Measurements from ENCODE around the gene ANXA2.

Gene ANXA2

DNA sequence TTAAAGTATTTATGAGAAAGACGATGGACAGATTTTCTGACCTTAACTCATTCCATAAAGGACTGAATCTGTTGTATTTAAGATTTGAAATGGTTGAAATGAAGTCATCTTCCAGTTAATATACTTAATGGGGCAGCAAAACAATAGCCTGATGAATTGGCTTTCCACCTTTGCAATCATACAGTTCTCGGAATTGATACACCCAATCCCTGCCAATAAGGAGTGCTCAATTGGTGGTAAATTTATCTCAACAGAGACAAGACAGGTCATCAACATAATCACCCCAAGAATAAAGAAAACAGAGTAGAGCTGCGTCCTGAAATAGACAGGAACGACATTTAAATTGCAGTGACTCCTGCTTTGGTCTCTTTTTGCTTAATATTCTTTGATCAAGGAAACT lies 11.2 kb downstream of the ANXA2 start:
- DNase-seq = no peak

DNA sequence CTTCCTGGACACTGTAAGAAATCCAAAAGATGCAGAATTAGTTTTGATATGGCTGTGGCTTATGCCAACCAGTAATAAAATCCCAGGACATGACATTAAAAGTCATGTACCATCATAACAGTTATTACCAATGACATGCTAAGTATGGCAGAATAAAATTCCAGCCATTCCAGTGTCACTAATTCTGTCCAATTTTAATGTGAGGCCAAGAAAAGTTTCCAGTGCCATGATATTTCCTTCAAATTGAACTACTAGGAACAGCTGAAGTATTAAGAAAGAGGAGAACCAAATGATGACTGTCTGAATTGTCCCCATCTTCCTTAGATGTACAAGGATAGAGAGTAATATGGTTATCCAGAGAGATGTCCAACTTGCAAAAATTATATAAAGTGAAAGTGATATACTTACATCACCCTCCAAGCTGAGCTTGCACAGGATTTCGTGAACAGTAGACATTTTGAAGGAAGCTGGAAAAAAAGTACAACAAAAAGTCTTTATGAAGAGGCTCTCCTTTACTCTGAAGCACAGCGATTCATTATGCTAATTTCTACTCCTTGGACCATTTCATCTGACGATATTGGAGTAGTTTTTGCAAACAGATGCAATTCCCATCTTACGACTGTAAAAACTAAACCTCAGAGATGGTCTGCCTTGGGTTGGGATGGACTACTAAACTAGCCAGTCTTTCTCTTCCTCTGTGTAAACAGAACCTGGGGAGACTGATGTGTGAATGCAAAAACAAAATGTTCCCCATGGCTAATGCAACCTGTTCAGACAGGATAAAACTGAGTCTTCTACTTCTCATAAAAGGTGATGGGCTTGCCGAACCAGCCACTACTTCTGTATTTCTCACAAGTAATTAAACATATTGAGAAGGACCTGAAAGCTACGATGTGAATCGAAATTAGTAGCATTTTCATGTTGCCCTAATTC lies 11.9 kb downstream of the ANXA2 start:
- no peak for DNase-seq

DNA sequence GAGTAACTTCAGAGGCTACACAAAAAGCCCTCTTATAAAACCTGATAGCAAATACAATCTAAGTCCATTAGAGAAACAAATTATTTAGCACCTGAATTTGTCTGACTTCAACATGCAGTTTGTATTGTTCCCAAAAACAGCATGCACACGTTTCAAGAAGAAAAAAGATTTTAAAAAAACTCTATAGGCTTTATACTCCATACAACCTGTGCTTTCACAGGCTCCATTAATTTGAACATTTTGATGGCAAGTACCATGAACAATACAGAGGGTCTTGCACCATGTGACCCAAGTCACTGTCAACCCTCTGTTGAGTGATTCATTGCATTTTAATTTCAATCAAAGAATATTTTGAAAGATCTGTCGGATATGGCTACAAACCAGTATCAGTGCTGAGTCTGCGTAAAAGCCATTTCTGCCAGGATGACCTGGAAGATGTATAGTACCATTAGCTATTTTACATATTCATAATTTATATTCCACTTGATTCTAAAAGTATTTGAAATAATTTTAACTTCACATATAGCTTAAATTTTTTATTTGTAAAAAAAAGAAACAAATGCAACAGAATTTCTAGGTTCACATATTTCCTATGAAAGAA lies 13.2 kb downstream of the ANXA2 start:
- no peak for DNase-seq

DNA sequence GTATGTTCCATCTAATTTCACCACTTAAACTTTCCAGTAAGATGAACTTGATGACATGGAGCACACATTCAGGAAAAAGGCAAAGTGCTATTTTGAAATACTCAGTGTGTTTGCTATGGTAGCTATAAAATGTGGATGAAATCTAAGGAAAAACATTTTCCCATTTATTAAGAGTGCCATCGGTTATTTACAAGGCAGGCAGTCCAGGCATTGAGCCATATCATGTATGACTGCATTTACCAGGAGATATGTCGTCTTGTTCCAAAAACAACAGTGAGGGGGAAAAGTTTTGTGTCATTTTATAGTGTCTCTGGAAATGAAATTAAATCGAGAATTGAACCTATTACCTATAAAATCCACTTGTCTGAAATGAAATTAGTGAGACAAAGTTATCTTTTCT lies 13.7 kb downstream of the ANXA2 start:
- DNase-seq = no peak

DNA sequence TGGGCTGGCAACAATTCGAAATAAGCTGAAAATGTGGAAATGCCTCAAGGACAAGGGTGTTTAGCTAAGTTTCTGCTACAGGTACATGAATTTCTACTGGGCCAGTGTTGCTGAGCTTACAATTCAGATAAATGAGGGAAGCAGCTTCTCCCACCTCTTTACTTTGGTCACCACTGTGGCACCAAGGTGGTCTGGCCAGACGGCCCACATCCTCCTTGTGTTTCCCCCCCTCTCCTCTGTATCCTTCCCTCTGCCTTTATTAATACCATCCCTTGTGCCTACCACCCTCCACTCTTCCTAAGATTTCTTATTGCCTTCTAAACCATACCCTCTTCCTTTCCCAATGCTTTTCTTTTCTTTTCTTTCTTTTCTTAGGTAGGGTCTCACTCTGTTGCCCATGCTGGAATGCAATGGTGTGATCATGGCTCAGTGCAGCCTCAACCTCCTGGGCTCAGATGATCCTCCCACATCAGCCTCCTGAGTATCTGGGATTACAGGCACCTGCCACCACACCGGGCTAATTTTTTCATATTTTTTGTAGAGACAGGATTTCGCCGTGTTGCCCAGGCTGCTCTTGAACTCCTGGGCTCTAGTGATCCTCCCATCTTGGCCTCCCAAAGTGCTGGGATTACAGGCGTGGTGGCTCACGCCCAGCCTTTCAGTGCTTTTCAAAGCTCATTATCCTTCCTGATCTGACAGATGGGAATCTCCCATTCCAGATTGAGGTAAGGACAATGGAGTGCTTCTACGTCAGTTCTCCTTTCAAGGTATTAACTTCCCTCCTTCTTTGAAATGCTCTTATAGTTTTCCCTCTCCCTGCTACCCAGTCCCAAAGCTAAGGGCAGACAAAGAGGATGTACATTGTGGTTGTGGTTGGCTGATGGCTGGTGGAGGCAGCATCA lies 14.8 kb downstream of the ANXA2 start:
- no peak for DNase-seq

DNA sequence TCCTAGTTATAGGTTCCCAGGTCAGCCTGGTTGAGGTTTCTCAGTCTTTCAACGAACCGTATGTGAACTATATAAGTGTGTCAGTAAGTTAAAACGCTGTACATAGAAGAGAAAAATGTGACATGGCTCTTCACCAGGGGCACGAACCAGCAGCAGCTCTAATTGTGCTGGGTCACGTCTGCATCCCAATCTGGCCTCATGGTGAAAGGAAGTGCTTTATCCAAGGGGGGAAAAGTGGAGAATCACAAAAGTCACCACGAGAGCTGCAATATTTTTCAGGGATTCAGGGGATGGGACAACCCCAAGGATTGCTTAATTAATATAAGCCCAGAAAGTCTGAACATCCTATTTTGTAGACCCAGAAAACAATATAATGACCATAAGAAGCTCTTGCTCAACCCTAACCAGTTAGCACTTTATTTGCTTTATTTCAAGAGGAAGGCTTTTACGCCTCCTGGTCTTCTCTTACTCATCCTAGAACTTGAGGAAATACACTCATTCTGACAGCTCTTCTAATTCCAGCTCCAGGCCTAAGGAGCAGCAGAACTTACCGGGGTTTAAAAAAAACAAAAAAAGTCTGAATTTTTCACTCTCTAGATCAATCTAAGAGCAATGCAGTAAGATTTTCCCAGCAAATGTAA lies 16.5 kb downstream of the ANXA2 start:
- DNase-seq = no peak

DNA sequence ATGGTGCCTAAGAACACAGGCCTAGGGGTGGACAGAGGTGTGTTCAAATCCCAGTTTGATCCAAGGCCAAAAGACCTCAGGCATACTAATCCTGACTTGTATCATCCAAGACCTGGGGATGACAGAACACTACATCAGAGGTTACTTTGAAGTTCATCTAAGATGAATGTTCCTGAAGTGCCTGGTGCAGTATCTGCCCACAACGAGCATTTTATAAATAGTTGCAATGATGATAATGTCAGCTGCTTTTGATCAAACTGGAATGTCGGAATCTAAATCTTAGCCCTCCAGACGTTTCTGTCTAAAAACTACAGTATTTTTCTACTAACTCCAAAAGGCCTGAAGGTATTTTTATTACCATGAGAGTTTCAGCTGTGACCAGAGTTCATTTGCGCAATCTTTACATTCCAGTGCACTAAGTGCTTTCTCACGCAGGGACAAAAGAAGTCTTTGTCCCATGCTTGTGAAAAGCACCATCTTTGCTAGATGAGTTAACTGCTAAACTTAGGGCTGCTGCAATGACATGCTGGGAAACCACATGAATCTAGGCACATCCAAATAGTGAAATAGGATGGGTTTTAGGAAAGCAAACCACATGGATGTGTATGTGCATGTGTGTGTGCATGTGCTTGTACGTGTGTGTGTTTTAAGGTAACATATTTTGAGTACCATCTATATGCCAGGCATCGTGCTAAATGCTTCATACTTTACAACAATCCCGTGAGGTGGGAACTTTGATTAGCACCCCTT lies 18.1 kb downstream of the ANXA2 start:
- DNase-seq = no peak

DNA sequence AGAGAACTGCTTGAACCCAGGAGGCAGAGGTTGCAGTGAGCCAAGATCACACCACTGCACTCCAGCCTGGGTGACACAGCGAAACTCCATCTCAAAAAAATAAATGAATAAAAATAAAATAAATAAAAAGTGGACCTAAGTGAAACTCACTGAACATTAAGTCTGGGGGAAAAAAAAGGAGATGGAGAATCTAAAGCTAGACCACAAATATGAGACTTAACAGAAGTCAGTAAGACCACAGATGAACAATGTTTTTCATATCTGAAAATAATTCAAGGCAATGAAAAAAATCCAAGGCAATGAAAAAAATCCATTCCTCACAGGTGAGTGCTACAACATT lies 18.6 kb downstream of the ANXA2 start:
- DNase-seq = no peak

DNA sequence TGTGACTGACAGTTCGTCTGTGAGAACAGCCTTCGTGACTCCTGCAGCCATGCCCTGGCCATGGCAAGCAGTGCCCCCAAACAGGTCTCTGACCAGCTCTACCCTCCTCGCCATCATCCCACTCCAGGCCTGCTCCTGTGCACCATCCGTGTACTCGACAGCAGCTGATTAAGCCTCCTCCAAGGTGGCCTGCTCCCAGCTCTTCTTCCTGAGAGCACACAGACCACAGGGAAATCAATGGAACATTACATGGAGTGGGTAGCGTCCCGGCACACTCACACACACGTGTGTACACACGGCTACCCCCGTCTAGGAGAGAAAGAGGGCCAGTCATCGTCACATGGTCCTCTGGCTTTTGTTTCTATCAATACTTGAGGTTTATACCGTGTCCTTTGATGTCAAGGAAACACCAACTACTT lies 21.1 kb downstream of the ANXA2 start:
- no peak for DNase-seq

DNA sequence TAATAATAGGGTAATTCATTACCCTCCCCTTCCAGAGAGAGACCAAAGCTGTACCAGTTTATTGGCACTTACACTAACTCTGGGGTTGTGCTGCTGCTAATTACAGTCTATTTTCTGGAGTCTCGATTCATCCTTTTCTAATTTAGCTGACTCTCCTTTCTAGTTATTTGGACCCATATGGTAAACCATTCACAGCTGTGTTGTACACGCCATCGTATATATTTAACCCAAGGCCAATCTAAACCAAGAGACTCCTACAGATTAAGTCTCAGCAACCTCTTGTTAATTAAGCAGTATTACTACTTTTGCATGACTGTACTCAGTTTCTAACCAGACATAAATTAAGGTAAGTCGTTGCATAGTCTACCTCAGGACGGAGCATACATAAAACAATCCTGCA lies 22.5 kb downstream of the ANXA2 start:
- no peak for DNase-seq

DNA sequence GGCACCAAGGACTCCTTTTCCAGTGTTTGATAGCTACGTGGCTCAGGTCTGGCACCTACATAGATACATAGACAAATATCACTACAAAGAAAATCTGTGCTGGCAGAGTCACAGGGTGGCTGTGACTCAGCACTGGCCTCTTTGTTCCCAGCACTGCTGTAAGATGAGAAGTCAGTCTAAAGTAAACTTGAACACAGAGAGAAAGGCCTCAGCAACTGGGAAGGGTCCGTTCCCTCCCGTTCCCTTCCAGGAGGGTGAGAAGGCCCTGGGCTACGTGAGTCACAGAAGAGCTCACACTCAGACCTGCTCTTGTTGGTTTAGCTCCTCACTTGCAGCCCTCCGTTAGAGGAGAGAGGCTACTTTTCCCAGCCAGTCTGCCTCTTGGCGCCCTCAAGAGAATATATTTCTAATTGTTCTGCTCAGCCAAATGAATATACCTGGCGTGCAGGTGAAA lies 23.1 kb downstream of the ANXA2 start:
- DNase-seq = no peak

DNA sequence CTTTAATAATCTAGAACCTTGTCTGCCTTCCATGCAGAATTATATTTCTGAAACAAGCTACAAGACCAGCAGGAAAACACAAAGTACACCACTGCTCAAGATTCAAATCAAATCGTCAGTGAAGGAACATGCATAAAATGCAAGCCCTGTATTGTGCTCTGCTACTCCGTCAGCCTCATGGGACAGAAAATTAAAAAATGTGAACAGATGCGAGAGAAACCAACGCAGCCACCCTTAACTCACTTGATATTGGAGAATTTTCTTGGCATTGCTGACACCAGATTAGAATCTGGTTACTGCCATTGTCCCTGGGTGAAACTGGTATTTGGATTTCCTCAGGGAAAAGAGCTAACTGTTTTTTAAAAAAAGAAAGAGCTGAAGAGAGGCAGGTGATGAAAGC lies 23.6 kb downstream of the ANXA2 start:
- DNase-seq = no peak

DNA sequence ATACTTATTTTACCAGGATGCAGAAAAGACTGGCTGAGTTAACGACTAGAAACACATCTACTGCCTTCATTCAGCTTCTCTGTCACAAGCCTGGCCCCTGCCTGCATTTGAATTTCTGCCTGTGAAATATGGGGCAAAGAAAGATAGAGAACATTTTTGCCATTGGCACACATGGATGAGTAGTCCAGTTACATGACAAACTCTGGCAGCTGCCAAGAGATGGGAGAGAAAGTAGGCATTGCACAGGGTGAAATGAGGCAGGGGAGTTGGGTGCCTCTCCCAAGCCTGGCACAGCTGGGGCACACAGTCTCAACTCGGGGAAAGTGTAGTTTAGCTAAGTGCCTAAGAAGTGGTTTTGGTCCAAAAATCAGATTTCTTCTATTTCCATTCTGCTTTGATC lies 24.0 kb downstream of the ANXA2 start:
- DNase-seq = no peak

DNA sequence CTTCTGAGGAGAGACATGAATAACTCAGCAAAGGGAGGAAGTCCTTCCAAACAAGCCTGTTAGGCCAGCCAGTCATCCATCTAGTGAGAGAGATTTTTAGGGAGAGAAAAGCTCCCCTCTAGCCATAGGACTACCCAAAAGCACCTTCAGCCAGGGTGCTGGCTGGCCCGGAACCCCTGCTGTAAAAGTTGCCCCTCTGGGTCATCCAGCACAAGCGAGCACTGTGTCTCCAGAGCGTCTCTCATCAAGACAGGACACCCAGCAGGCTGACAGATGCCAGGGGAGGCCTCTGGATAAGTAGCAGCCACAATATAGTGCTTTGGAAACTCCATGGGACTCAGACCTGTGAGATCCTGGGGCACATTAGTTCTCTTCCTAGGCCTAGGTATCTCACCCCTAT lies 24.5 kb downstream of the ANXA2 start:
- no peak for DNase-seq

DNA sequence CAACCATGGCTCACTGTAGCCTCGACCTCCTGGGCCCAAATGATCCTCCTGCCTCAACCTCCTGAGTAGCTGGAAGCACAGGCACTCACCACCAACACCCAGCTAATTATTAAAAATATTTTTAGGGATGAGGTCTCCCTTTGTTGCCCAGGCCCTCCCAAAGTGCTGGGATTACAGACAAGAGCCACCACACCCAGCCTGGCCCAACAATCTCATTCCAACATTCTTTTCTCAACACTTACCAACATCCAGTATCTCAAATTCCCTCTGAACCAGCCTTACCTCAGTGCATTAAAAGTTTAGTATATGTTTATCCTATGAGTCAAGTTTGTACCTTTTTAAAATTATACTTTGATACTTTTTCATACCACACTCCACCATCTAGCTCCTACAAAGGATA lies 25.0 kb downstream of the ANXA2 start:
- DNase-seq = no peak

DNA sequence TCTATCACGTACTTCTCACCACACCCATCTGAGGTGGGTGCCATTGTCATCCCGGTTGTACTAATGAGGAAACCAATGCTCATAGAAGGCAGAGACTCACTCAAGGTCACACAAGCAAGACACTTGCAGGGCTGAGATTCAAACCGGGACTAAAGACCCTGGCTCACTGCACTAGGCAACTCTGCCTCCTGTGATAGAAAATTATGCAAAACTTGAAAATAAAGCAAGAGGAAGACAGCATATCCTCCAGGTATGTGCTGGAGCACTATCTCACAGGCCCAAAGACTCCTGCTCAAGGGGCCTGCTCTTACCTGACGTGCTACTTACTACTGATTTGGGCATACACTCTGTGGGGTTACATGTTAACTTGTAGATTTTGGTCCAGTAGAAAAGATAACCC lies 25.6 kb downstream of the ANXA2 start:
- DNase-seq = no peak

DNA sequence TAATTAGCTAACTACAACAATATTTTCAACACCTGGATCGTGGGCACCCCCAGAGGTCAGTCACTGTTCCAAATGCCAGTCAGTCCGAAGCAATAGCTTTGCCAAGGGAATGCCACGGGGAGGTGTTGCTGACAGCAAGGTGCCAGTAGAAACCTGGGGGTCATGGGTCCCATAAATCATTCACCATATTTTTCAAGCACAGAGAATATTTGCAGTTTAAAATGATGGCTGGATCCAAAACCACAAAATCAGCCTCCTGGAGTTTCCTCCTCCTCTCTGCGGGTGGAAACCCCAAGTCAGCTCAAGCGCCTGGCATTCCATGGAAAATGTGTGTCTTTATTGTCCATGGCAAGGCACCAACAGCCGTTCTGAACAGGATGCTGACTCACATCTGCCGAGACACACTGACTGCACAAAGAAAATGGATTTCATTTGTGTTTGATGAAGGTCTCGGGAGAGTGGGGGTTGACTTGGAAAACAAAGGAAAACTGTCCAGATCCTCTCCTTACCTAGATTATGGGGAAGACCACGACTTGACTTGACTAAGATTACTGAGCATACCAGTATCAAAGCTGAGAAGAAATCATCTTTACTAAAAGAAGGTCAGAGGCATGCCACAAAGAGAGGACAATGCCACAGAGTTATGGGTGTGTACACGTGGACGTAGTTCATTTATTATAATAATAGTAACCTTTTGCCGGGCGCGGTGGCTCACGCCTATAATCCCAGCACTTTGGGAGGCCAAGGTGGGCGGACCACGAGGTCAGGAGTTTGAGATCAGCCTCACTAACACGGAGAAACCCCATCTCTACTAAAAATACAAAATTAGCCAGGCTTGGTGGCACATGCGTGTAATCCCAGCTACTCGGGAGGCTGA lies 26.4 kb downstream of the ANXA2 start:
- no peak for DNase-seq

DNA sequence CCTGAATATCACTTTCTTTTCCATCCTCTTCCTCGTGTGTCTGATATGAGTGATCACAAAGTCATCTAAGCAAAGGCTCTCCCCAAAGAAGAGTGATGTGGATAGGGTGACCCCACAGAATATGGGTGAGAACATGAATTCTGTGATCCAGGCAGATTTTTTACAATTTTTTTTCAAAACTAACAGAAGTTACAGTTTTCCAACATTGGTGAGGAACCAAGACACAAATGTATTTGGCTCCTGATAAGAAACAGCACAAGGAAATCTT lies 27.0 kb downstream of the ANXA2 start:
- DNase-seq = no peak

DNA sequence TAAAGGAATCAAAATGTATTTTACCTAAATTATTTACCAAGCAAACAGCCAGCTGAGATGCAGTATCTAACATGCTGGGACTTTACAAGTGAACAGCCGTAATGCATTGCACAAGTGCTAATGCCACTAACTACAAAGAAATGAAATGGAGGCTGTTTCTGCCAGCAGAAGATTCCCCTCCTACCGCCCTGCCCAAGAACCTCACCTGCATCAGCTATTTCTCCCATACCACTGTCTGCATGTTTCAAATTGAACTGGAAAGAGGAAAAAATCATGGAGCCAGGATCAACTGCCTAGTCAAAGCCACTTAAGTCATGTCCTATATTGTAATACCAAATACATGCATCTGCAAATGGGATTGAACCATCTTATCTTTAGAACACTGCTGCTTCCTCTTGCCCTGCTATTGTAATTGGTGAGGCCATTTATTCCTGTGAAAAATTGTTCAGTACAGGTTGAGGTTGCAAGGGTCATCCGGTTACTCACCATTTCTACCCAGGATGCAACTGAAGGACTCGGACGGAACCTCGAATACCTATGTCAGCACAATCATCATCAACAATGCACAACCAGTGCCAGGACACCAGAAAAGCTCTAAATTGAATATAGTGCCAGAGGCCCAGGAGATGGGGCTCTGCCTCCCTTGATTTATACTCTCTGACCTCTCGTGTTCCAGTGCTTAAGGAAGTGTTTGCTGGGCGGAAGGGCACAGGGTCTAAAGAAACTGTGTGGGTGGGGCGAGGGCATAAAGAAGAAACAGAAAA lies 27.5 kb downstream of the ANXA2 start:
- no peak for DNase-seq

DNA sequence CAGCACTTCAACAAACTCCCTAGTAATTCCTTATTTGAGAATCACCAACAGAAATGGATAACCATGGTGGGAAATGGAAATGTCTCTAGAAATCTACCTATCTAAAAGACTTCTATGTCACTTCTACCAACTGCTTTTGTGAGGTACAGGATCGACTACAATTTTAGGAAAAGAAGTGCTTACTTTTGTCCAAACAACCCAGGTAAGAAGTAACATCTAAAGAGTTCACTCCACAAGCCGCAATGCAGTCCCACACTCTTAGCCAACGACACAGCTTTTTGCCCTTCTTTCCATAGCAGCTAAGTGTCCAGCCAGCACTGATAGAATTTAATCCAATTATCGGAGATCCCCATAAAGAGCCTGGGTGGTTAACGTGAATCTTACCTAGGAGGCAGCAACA lies 28.1 kb downstream of the ANXA2 start:
- DNase-seq = no peak

DNA sequence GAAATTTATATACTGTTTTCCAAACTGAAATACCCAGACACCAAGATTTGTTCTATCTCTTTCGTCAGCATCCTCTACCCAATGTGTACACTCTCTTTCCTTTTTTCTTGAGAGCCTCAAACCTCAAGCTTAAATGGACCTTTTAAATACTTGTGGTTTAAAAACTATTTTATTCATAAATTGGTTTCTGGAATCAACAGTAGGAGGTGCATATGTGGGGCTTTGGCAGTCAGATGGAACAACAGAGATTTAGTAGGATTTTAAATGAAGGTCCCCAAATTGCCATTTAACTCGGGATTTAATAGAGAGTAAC lies 33.2 kb downstream of the ANXA2 start:
- no peak for DNase-seq
